ENCODE measurements around the gene PTPN6.
A peak's percentile ranks its signal among the peaks of the same experiment; 100 is the strongest.

PTPN6 gene

GRCh38 chr12:6923003-6923732 is 28.0 kb upstream of the PTPN6 start:
- no peak for DNase-seq

GRCh38 chr12:6923851-6924250 is 27.3 kb upstream of the PTPN6 start:
- no peak for DNase-seq

DNA sequence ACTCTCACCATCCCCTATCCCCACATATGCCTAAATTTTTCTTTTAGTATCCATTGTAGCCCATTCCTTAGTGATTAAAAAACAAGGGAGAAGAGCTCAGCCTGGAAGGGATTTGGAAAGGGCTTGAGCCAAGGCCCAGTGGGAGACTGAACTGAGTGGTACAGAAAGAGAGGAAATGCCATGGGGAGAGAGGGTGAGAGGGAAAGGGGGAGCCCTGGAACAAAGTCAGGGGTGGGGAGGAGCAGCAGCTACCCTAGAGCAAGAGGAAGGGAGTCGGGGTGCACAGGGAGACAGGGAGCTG is 26.0 kb upstream of the PTPN6 start:
- DNase-seq: no peak

- DNase-seq: no peak
These were observed 25.4 kb upstream of the PTPN6 start for GRCh38 chr12:6925540-6926279.

GRCh38 chr12:6927379-6928021 is 23.7 kb upstream of the PTPN6 start, which contains the start of gene ATN1:
ATN1 (plus strand) TSS chr12:6927959; CDS start chr12:6934002, 6,043 bp downstream.
- DNase-seq: peak in 3 of 5 donors; percentile 33 to 38 (median 34)

GRCh38 chr12:6928022-6928702 is 23.0 kb upstream of the PTPN6 start:
- DNase-seq: peak in 1 of 5 donors; percentile 53

DNA sequence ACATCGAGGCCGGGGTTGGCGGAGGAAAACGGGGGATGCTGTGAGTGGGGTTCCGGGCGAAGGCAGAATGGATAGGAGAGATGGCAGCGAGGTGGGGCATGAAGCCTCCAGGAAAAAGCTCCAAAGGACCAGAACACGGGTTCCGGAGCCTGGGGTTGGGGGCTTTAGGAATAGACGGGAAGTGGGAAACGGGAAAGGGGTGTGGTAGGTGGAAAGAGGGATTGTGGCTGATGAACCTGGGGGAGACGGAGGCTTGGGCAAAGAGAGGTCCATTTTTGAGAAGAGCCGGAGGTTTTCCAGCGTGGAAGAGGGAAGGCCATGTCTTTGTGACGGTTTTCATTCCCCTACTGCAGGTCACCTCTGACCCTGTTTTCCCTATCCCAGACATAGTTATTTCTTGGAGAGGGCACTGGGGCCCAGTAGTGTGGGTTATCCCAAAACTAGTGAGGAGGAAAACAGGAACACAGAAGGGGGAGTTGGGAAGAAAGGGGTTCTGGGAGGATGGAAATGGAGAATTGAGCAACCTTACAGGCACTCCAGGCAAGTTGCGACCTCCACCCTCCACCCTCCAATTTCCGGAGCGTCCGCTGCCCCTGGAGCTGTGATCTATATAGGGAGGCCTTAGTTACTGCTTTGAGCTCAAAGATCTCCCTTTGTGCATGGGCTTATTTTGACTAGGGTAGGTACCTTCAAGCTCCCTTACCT is 22.3 kb upstream of the PTPN6 start:
- no peak for DNase-seq

GRCh38 chr12:6929466-6930452 is 21.4 kb upstream of the PTPN6 start:
- DNase-seq: no peak

DNA sequence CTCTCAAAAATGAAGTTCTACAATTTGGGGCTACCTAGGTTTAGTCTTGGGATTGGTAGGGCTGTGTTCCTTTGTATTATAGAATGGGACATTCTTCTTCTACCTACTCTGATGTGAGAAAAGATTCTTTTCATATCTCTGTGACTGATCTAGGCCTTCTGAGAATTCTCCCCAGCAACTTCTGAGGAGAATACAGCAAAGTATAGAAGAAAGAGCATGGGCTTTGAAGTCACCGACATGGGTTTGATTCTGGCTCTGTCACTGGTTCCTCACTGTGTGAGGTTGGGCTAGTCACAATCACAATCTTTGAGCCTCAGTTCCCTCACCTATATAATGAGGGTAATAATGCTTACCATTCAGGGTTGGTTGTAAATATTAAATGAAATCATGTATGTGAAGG is 18.4 kb upstream of the PTPN6 start:
- DNase-seq: no peak

- DNase-seq: no peak
These were observed 17.0 kb upstream of the PTPN6 start for GRCh38 chr12:6934110-6934509.

DNA sequence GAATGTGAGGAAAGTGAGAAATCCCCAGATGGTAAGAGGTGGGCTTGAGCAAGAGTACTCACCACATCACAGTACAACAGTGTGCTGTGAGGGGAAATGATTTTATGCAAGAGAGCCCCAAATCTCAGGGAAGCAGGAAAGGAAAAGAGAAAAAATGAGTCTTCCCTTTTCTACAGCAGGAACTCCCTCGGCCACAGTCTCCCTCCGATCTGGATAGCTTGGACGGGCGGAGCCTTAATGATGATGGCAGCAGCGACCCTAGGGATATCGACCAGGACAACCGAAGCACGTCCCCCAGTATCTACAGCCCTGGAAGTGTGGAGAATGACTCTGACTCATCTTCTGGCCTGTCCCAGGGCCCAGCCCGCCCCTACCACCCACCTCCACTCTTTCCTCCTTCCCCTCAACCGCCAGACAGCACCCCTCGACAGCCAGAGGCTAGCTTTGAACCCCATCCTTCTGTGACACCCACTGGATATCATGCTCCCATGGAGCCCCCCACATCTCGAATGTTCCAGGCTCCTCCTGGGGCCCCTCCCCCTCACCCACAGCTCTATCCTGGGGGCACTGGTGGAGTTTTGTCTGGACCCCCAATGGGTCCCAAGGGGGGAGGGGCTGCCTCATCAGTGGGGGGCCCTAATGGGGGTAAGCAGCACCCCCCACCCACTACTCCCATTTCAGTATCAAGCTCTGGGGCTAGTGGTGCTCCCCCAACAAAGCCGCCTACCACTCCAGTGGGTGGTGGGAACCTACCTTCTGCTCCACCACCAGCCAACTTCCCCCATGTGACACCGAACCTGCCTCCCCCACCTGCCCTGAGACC is 15.6 kb upstream of the PTPN6 start:
- DNase-seq: no peak

GRCh38 chr12:6936194-6936635 is 14.9 kb upstream of the PTPN6 start:
- DNase-seq: no peak

- DNase-seq: peak in 4 of 5 donors; percentile 25 to 52 (median 46)
These were observed 14.3 kb upstream of the PTPN6 start for GRCh38 chr12:6936636-6937480.

DNA sequence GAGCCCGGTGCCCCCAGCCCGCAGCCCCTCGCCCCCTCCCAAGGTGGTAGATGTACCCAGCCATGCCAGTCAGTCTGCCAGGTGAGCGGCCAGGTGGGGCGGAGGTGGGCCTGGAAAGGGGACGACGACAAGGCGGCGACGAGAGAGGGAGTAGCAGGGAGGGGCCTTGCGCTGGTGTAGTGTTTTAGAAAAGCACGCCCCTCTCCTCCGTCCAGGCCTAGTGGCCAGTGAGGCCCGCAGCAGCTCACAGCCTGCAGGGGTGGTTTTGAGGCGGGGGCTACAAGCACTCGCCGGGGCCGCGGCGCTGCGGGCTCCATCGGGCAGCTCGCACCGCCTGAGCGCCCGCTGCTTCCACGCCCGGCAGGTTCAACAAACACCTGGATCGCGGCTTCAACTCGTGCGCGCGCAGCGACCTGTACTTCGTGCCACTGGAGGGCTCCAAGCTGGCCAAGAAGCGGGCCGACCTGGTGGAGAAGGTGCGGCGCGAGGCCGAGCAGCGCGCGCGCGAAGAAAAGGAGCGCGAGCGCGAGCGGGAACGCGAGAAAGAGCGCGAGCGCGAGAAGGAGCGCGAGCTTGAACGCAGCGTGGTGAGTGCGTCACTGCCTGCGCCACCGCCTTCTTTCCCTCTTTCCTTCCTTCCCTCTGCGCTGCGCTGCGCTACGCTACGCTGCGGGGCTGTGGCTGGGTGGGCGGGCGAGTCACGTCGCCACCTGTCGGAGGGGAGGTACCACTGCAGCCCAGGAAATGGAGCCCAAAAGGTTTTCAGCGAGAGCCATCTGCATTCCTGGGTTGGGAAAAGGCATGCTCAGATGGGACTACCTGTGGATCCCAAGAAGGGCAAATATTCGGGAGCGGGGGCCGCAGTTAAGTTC is 13.4 kb upstream of the PTPN6 start:
- peak; percentile 89 to 98 (median 91) for DNase-seq

GRCh38 chr12:6938353-6939190 is 12.6 kb upstream of the PTPN6 start:
- peak in 1 of 5 donors; percentile 15 for DNase-seq

- DNase-seq: no peak
These were observed 12.0 kb upstream of the PTPN6 start for GRCh38 chr12:6939191-6939540.

- no peak for DNase-seq
These were observed 9.9 kb upstream of the PTPN6 start for GRCh38 chr12:6941267-6941666.
